Limb (tissue), 2 donors: Measurements from ENCODE around the gene DAPK1.

Source experiments
- DNase-seq, 2 donors: peaks; one replicate each; pipeline ENCODE4 v3.0.0-alpha.2; 2016; ENCODE audit errors: extremely low spot score in 2 of 2

Gene DAPK1

GRCh38 chr9:87708986-87709728, 211.5 kb downstream of the DAPK1 start:
- DNase-seq, result no peak

DNA sequence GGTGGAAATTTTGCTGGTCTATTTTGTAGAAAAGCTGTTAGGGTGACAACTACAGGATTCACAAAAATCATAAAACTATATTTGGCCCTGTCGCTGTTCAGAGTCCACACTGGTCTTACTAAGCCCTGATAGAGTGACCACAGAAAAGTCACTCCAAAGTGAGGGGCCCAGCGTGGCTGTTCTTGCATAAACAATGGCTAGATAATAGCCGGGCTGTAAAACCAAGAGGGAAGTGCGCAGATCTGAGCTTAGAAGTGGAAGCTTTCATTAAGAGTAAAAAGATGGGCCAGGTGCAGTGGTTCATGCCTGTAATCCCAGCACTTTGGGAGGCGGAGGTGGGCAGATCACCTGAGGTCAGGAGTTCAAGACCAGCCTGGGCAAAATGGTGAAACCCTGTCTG, 212.8 kb downstream of the DAPK1 start:
- DNase-seq, result no peak

DNA sequence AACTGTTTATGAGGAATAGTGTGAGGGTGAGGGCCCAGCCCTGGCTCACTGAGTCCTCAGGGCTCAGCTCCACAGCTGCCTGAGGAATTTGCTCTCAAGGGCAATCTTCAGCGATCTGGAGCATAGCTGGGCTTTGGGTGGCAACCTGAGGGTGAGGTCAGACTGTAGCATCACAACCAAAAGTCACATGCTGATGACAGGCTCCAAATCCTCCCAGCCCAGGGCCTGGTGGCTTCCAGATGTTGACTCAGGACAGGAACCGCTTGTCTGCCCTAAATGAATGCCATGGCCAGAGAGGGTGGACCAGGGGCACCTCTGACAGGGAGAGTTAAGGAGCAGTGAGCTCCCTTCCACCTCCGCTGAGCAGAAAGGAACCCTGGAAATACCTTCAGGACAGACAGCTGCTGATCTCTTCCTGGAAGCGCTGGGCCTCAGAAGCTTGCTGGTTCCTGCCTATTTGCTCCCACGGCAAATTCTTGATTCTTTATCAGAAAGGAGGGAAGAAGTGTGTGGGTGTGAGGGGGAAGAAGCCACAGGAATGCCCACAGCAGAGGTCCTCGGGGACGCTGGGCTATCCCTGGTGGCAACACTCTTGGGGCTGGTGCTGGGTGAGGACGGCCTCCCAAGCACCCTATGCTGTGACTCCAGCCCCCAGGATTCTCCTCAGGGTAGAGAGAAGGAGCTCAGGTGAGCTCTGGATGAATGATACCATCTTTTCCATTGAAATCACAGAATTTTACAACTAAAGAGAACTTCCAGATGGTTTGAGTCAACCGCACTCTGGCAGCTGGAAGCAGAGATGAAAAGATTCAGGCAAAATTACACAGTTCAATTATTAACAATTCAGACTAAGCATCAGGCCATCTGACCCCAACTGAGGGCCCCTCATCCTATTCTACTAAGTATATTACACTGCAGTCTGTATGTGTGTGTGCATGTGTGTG, 214.5 kb downstream of the DAPK1 start:
- no peak for DNase-seq

- no peak for DNase-seq
Measured at GRCh38 chr9:87712801-87713277, 215.2 kb downstream of the DAPK1 start.

DNA sequence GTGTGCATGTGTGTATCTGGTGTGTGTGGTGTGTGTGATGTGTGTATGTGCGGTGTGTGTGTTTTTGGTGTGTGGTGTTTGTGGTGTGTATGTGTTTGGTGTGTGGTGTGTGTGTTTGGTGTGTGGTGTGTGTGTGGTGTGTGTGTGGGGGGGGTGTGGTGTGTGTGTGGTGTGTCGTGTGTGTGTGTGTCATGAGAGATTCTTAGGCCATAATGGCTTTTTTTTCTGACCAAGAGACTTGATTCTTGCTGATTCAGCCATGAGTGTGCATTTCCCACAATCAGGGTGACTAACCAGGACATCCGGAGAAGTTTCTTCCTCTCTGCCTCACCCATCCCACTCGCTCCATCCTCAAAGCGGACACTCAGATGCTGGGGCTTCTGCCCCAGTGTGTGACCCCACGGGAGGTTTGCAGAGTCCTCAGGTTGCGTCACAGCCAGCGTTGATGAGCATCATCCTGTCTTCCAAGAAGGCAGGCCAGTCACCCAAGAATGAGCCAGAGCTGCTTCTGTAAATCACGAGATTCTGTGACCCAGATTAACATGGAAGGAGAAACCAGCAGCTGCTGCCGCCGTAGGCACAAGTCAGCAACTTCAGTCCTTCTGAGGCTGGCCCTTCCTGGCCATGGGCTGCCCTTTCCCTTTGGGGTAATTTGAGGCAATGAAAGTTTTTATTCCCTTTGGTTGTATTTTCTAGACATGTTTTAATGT, 215.8 kb downstream of the DAPK1 start:
- no peak for DNase-seq

- no peak for DNase-seq
Measured at GRCh38 chr9:87713988-87714330, 216.3 kb downstream of the DAPK1 start.

GRCh38 chr9:87714819-87715218, 217.2 kb downstream of the DAPK1 start:
- DNase-seq, result no peak

DNA sequence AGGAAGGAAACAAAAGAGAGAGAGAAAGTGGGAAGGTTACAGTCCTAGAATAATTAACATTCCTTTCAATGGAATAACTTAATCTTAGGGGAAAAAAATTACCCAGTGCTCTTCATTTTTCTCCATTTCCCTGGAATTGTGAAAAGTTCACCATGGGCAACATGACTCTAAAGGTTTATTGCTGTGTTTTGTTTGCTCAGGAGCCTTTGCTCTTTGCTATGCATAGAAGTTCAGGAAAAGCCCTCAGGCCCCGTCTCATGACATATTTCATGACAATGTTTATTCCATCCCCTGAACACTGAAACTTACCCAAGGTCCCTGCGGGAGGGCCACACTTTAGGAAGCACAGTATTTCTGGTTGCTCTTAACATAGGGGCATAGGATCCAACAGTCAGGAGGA, 218.5 kb downstream of the DAPK1 start:
- DNase-seq, result no peak

- DNase-seq, result no peak
Measured at GRCh38 chr9:87717456-87717855, 219.8 kb downstream of the DAPK1 start.

DNA sequence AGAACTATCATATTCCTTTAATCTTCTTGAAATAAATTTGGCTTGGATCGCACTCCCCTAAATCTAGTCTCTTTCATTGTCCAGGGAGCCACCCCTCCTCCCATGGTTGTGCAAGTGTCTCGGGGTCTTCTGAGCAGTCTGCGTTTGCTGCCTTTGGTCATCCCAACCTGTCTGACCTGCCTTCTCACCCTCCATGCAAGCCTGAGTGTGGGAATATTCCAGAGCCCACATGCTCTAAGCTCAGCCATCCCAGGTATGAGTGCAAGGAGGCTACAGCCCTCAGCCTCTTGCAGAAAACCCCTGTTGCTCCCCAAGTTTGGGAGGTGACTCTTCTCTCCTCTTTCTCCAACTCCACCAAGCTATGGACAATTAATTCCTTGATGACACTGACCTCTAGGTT, 220.6 kb downstream of the DAPK1 start:
- no peak for DNase-seq

DNA sequence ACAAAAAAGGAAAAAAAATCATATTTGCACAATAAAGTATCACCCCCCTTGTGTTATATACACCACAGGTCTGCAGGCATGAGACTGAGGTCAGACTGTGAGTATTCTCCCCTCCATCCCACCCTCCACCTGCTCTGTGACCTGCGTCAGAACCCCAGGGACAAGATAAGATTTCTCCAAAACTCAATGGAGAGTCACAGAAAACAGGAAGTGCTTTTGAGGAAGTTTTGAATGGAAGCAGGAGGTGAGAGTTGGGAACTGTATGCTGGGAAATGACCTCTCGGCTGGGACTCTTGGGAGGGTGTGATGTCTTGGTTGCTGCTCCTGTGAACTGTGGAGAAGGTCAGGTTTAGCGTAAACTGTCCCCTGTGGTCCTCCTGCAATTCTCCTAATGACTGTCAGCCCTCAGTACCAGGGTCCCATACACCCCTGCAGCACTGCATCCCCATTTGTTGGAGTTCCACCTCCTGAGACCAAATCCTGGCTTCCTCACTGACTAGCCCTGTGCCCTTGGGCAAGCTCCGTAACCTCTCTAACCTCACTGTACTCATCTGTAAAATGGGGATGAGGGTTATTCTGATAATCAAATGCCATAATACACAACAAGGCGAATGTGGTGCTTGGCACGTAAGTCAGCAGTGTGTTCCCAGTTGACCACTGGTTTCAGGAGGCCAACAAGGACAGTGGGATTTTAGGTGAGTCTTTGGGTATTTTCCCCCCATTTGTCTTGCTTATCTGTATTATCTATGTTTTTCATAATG, 221.4 kb downstream of the DAPK1 start:
- no peak for DNase-seq

- DNase-seq, result no peak
Measured at GRCh38 chr9:87720173-87720572, 222.5 kb downstream of the DAPK1 start.

DNA sequence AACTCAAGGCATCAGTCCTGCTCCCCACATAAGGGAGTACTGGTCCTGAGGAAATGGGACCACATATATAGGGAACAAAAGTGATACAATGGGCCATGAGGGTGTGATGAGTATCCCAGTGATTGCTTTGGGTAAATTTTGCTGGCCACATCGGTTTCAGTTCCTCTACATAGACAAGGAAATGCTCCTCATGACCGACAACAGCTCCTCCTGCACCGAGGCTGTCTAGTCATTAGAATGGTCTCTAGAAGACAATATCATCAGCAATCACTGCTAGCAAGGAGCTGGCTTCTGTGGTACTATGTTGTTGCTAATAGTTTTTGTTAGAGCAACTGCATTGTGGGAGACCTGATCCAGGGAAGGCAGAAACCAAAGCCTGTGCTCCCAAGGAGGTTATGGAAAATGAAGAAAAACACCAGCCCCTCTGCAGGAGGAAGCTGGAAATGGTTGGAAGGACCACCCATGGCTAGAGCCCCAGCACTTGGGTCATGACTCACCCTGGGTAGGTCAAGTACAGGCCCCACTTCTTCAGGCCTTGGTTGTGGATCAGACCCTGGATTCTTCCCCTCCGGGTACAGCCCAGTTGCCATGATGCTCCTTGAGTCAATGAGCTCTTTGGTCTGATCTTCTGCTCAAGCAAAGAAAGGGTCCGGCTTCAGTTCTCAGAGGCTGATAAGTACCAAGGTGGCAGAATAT, 224.9 kb downstream of the DAPK1 start:
- no peak for DNase-seq

- DNase-seq, result no peak
Measured at GRCh38 chr9:87725356-87725899, 227.8 kb downstream of the DAPK1 start.

GRCh38 chr9:87725900-87726709, 228.4 kb downstream of the DAPK1 start, which contains the start of gene CTSL:
Gene CTSL, plus strand, starts transcription at chr9:87726119. Its CDS starts 1,485 bp downstream, at chr9:87727604.
- peak; percentile 78 to 86 for DNase-seq

DNA sequence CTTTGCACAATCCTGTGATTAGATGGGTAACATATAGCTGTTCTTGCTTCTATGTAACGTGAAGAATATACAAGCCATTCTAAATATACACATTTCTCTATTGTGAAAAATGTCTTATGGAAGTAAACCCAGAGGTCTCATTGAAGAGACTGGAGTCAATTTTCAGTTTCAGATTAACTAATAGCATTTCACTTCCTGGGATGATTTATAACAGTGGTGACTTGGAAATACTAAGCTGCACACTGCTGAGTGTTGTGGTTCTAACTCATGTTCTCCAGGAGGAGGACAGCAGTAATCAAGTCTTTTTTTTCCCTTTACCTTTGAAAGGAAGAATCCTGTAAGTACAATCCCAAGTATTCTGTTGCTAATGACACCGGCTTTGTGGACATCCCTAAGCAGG, 231.6 kb downstream of the DAPK1 start:
- DNase-seq, result no peak

DNA sequence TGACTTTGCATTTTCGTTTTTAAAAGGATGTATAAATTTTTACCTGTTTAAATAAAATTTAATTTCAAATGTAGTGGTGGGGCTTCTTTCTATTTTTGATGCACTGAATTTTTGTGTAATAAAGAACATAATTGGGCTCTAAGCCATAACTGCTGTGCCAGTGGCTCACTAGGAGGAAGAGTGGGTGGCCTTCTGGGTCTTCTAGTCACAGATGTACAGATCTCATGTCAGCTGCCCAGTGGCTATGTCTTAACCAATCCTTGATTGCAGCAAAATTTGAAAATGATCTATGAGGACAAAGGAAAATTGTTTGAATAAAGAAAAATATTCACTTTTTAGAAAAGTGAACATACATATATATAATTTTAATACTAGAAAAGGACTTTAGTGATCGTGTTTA, 233.7 kb downstream of the DAPK1 start:
- no peak for DNase-seq

DNA sequence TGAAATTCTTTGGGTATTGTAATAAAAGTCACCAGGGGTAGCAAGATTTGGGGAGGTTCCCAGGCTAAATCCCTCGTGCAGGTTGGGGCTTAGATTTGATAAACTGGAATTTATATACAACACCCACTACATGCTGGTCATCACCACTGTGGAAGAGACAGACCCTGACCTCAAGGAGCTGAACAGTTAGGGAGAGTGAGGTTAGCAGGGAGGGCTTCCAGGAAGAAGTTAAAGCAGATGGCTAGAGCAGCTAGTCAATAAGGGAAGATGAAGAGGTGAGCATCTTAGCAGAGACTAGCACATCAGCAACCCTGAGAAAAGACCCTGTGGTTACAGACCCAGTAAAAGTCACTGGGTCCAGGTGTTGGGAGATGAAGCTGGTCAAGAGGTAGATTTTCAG, 234.7 kb downstream of the DAPK1 start:
- no peak for DNase-seq

DNA sequence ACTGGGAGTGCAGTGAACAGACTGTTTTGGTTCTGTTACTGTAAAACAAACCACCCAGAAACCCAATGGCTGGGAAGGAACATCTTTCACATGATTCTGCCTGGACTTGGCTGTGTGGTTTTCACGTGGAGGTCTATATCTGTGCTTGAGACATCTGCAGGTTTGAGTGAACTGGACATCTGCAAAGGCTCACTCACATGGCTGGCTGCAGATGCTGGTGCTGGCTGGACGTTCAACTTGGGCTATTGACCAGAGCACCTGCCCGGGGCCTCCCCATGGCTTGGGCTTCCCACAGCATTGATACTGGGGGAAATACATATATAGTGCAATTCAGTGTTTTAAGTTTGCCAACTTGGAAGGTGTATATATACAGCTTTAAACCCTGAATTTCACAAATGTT, 235.1 kb downstream of the DAPK1 start:
- DNase-seq, result no peak
